ENCODE results near the gene STXBP1. TPM values are rescaled to one million over a fixed set of nuclear protein-coding genes. Genes with fewer than 3 reads are reported as not detected.

The STXBP1 gene
- total RNA-seq, 4 donors from 2014 or later = 3.4 to 36.8 (median 9.2) TPM

- in situ Hi-C loops (cut with MboI; ENCODE audit: low sequenced_read_pairs in 4 of 4) (no loop called here), intact Hi-C loops (cut with DNase I; ENCODE audit: low total_unique reads) (no loop called here)
- DNase-seq (no peak), ATAC-seq (no peak)
- Histone ChIP-seq H3K27ac (no peak overlapping the region), H3K27me3 (no peaks in the 10 kb centered on the region), H3K4me1 (peaks cover under 1 to 2% of the 10 kb centered on the region in 2 donors), H3K36me3 (no peaks in the 10 kb centered on the region), H3K9me3 (no peaks in the 10 kb centered on the region), H3K4me3 (no peak overlapping the region)
- TF ChIP-seq, protein P1, sequence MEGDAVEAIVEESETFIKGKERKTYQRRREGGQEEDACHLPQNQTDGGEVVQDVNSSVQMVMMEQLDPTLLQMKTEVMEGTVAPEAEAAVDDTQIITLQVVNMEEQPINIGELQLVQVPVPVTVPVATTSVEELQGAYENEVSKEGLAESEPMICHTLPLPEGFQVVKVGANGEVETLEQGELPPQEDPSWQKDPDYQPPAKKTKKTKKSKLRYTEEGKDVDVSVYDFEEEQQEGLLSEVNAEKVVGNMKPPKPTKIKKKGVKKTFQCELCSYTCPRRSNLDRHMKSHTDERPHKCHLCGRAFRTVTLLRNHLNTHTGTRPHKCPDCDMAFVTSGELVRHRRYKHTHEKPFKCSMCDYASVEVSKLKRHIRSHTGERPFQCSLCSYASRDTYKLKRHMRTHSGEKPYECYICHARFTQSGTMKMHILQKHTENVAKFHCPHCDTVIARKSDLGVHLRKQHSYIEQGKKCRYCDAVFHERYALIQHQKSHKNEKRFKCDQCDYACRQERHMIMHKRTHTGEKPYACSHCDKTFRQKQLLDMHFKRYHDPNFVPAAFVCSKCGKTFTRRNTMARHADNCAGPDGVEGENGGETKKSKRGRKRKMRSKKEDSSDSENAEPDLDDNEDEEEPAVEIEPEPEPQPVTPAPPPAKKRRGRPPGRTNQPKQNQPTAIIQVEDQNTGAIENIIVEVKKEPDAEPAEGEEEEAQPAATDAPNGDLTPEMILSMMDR (IDR thresholded peaks at IDR 0.05 in 4 of 5, conservative IDR thresholded peaks at IDR 0.05 in 1 of 5) = no peak
- TF ChIP-seq POLR2A (IDR thresholded peaks at IDR 0.05) = no peak
Measured at GRCh38 chr9:127705577-127706379, 93.7 kb downstream of the STXBP1 start.

DNA sequence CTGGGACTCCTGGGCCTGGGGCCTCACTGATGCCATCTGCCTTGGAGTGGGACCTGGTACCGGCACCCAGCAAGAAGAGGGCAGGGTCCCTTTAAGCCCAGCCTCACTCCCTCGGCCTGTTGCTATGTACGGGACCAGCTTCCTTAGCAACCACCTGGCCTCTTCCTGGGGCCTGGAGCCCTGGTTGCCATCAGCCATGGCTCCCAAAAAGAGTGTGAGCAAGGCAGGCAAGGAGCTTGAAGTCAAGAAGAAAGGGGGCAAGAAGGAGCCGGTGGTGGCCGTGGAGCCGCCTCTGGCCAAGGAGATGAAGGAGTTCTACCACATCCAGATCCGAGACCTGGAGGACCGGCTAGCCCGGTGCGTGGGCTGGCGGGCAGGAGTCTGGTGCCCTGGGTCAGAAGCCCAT lies 94.8 kb downstream of the STXBP1 start, which contains the start of gene CFAP157:
Gene CFAP157 (plus strand): TSS at position 153 of the 406 bp plus-strand sequence. CDS start 44 bp downstream, at position 197.
- in situ Hi-C loops (cut with MboI; ENCODE audit: low sequenced_read_pairs in 4 of 4) = no loop called here
- TF ChIP-seq POLR2A (IDR thresholded peaks at IDR 0.05) = no peak
- no peak for DNase-seq

GRCh38 chr9:127707766-127708165 lies 95.7 kb downstream of the STXBP1 start:
- H3K4me3 ChIP-seq = no peak overlapping the region
- no peak overlapping the region for H3K27ac ChIP-seq
- no peaks in the 10 kb centered on the region for H3K4me1 ChIP-seq
- H3K9me3 ChIP-seq = no peaks in the 10 kb centered on the region
- TF ChIP-seq, protein P1 (IDR thresholded peaks at IDR 0.05 in 4 of 5, conservative IDR thresholded peaks at IDR 0.05 in 1 of 5) = no peak
- no peak for TF ChIP-seq POLR2A (IDR thresholded peaks at IDR 0.05)
- in situ Hi-C loops (cut with MboI; ENCODE audit: low sequenced_read_pairs in 4 of 4) (no loop called here), intact Hi-C loops (cut with DNase I; ENCODE audit: low total_unique reads) (no loop called here)
- no peak for ATAC-seq
- no peak for DNase-seq
- H3K27me3 ChIP-seq = no peaks in the 10 kb centered on the region
- H3K36me3 ChIP-seq = no peaks in the 10 kb centered on the region

More for the DNA sequence above, 94.8 kb downstream of the STXBP1 start, which contains the start of gene CFAP157:
- Histone ChIP-seq H3K9me3 (no peaks in the 10 kb centered on the region), H3K4me1 (no peaks in the 10 kb centered on the region), H3K27ac (no peak within 1 kb of the TSS), H3K4me3 (no peak within 1 kb of the TSS), H3K36me3 (no peaks in the 10 kb centered on the region), H3K27me3 (no peaks in the 10 kb centered on the region)
- intact Hi-C loops (cut with DNase I; ENCODE audit: low total_unique reads) = no loop called here
- ATAC-seq = no peak

GRCh38 chr9:127708952-127709587 lies 97.0 kb downstream of the STXBP1 start:
- no peaks in the 10 kb centered on the region for H3K9me3 ChIP-seq
- H3K4me3 ChIP-seq = no peak overlapping the region
- ATAC-seq (no peak), DNase-seq (no peak)
- TF ChIP-seq POLR2A (IDR thresholded peaks at IDR 0.05) = no peak
- TF ChIP-seq, protein P1 (IDR thresholded peaks at IDR 0.05 in 4 of 5, conservative IDR thresholded peaks at IDR 0.05 in 1 of 5) = no peak
- H3K36me3 ChIP-seq = no peaks in the 10 kb centered on the region
- peaks cover 0 to 3% of the 10 kb centered on the region in 2 donors for H3K4me1 ChIP-seq
- no peak overlapping the region for H3K27ac ChIP-seq
- no peaks in the 10 kb centered on the region for H3K27me3 ChIP-seq
- intact Hi-C loops (cut with DNase I; ENCODE audit: low total_unique reads) (no loop called here), in situ Hi-C loops (cut with MboI; ENCODE audit: low sequenced_read_pairs in 4 of 4) (no loop called here)

DNA sequence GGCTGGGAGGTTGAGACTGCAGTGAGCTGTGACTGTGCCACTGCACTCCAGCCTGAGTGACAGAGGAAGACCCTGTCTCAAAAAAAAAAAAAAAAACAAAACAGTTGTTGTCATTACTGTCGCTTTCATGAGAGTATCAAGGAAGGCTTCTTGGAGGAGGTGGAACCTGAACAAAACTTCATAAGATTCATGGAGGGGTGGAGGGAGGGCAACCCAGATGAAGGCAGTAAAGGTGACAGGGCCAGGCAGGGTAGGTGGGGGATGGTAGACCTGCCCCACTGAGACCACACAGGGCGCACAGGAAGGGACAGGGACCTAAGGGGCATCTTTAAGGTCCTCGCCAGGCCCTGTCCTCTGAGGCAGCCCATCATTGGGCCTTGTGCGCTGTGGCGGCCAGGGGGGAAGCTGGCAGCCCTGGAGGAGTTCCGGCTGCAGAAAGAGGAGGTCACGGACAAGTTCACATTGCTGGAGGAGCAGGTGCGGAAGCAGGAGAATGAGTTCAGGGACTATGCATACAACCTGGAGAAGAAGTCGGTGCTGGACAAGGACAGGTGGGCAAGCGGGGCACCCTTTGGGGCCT lies 98.2 kb downstream of the STXBP1 start:
- no peak overlapping the region for H3K4me3 ChIP-seq
- DNase-seq (no peak), ATAC-seq (no peak)
- H3K36me3 ChIP-seq = no peaks in the 10 kb centered on the region
- H3K9me3 ChIP-seq = no peaks in the 10 kb centered on the region
- in situ Hi-C loops (cut with MboI; ENCODE audit: low sequenced_read_pairs in 4 of 4) = no loop called here
- H3K27me3 ChIP-seq = no peaks in the 10 kb centered on the region
- H3K4me1 ChIP-seq = peaks cover 8 to 9% of the 10 kb centered on the region in 2 donors
- no peak for TF ChIP-seq POLR2A (IDR thresholded peaks at IDR 0.05)
- TF ChIP-seq, protein P1 (IDR thresholded peaks at IDR 0.05 in 4 of 5, conservative IDR thresholded peaks at IDR 0.05 in 1 of 5) = no peak
- H3K27ac ChIP-seq = no peak overlapping the region
- intact Hi-C loops (cut with DNase I; ENCODE audit: low total_unique reads) = loop anchor here (5.0 kb wide), 1 partner anchor 98 kb away; the partner anchor contains the start of gene STXBP1

All from gastrocnemius medialis (tissue), 4 donors.